HG02623 (cell line): ENCODE data around the gene CDIPT.

Source experiments
- ATAC-seq: cut with Tn5 transposase; IDR thresholded peaks from one replicate; pipeline ENCODE4 v1.9.1; 2021; ENCODE audit warnings: moderate library complexity; ENCODE audit not compliant: unreplicated experiment

The CDIPT gene

DNA sequence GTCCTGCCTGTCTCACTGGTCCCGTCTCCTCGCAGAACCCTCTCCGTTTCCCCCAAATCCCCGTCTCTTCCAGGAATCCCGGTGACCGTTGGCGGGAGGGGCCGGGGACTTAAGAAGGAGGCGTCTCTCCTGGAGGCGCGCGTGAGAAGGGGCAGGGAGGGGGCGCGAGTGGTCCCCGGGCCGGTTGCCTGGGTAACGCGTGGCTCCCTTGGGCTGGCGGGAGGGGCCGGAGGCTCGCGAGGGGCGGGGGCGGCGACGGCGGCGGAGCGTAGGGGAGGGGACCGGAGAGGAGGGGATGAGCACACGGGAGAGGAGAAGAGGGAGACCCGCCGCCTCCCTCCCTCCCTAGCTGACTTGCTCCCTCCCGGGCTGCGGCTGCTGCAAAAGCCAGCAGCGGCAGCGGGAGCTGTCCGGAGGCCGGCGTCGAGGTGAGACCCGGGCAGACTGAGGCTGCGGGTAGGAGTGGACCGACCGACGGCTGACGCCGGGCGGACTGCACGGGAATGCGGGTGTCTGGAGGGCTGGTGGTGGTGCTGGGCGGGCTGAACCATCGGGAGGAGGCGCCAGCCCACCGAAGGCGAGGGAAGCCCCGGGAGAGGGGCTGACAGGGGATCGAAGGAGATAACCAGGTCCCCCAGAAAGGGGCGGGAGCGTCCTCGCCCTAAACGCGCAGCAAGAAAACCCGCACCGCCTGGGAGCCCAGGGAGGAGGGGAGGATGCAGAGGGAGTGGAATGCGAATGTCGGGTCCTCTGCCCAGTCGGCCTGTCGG is 50.9 kb downstream of the CDIPT start, which contains the start of gene PRRT2:
TSS of gene PRRT2 (plus strand) at position 298 of the 770 bp plus-strand sequence. CDS start 862 bp downstream, outside the sequence.
- no peak for ATAC-seq

DNA sequence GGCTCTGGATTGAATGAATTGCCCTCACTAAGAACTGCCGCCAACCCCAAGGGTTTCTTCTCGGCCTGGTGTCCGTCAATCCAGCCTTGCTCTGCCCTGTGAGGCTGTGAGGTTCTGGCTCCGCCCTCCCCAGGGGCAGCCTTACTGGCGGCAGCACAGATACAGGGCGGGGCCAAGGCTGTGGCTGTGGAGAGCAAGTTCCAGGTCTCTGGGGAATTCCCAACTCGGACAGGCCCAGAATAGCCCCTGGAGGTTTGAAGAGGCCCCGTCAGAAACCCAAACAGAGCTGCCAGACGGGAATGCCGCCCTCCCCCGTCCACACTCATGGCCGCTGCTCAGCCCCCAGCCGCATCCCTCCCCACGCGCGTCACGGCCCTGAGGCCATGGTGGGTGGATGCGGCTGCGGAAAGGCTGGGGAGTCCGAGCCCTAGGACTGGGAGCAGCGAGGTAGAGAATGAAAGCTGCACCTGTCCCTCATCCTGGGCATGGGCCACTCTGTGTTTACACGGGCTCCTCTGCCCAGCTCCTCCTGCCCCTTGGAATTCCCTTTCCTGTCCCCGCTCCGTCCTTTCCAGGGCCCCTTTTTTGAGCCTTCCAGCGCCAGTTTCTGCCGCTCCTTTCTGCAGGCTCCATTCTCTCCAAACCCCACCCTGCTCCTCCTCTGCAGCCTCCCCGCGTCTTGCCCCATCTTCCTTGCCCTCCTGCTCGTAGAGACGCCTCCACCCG is 51.7 kb downstream of the CDIPT start:
- no peak for ATAC-seq

- ATAC-seq: no peak
These were observed 52.3 kb downstream of the CDIPT start for GRCh38 chr16:29810699-29811169.

GRCh38 chr16:29809850-29810698 is 53.0 kb downstream of the CDIPT start:
- no peak for ATAC-seq

DNA sequence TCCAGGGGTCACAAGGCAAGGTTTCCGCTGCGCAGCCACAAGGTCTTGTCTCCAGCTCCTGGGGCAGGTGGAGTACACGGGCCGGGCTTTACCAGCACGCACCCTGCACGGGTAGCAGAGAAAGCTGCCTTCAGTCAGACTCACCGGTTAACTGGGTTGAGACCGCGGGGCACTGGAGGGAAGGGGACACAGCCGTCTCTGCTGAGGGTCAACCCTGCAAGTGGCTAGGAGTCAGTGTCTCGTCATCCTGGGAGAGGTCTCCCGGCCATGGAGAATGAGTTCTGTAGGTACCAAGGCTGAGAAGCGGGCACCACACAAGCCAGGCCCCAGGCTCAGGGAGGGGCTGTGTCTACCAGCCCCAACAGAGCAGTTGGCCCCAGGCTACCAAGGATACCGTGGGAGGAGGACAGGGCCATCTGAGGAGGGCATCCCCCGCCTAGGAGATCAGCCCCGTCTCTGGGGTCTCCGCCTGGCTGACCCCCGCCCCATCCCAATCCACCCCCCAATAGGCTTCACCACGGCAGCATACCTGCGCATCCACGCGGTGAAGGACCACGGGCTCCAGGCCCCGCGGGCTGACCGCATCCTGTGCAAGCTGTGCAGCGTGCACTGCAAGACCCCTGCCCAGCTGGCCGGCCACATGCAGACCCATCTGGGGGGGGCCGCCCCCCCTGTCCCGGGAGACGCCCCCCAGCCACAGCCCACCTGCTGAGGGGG is 53.8 kb downstream of the CDIPT start:
- no peak for ATAC-seq
